Astrocyte of the spinal cord (primary cell): ENCODE results near the gene SEC14L5.

Source experiments
- DNase-seq: peaks from one replicate; pipeline ENCODE4 v3.0.0; 2011; ENCODE audit warnings: low read depth, low spot score
- H3K4me3 ChIP-seq: 2 replicates; pipeline ENCODE4 v1.5.1; 2011; ENCODE audit warnings: low read depth, mild to moderate bottlenecking, low read length, moderate library complexity
- CTCF ChIP-seq: IDR thresholded peaks from 2 replicates; pipeline ENCODE4 v1.5.1; 2012; ENCODE audit warnings: low read depth, mild to moderate bottlenecking, low read length, inconsistent platforms
- in situ Hi-C: cut with HindIII; loops from 2 replicates; pipeline ENCODE4 v1.10.0; 2017; ENCODE audit warnings: low sequenced_read_pairs

SEC14L5 gene

GRCh38 chr16:5060073-5060641 lies 102.0 kb downstream of the SEC14L5 start:
- DNase-seq, result no peak
- no peak for TF ChIP-seq CTCF
- H3K4me3 ChIP-seq, result no peak overlapping the region
- in situ Hi-C loops, result no loop called here

GRCh38 chr16:5062051-5062450 lies 103.9 kb downstream of the SEC14L5 start:
- no peak for TF ChIP-seq CTCF
- in situ Hi-C loops, result no loop called here
- no peak overlapping the region for H3K4me3 ChIP-seq
- DNase-seq, result no peak

- TF ChIP-seq CTCF, result no peak
- no peak overlapping the region for H3K4me3 ChIP-seq
- DNase-seq, result no peak
- in situ Hi-C loops, result no loop called here
These were observed 104.9 kb downstream of the SEC14L5 start for GRCh38 chr16:5062790-5063765.

GRCh38 chr16:5064915-5065314 lies 106.8 kb downstream of the SEC14L5 start:
- in situ Hi-C loops, result no loop called here
- no peak for TF ChIP-seq CTCF

GRCh38 chr16:5065326-5065725 lies 107.2 kb downstream of the SEC14L5 start:
- in situ Hi-C loops, result no loop called here
- TF ChIP-seq CTCF, result no peak
- no peak for DNase-seq
- H3K4me3 ChIP-seq, result no peak overlapping the region

More at GRCh38 chr16:5064915-5065314, 106.8 kb downstream of the SEC14L5 start:
- no peak for DNase-seq
- no peak overlapping the region for H3K4me3 ChIP-seq

GRCh38 chr16:5065813-5066212 lies 107.7 kb downstream of the SEC14L5 start, which contains the start of gene C16orf89:
TSS of gene C16orf89 (minus strand) at chr16:5065956. CDS start at chr16:5065908, 48 bp downstream.
- in situ Hi-C loops, result no loop called here
- no peak for TF ChIP-seq CTCF
- DNase-seq, result no peak

More at GRCh38 chr16:5065813-5066212, 107.7 kb downstream of the SEC14L5 start, which contains the start of gene C16orf89:
- H3K4me3 ChIP-seq, result no peak within 1 kb of the TSS
